HepG2 (cell line): ENCODE results near the gene DNAJC5. TPM values are rescaled to one million over a fixed set of nuclear protein-coding genes. Genes with fewer than 3 reads are reported as not detected.
A peak's percentile ranks its signal among the peaks of the same experiment; 100 is the strongest.

Experiments
- CENPT ChIP-seq: sonication (generic); formaldehyde crosslinking; IDR thresholded peaks from 2 replicates; pipeline ENCODE4 v1.8.0; 2022; ENCODE audit warnings: low read depth, mild to moderate bottlenecking, moderate library complexity, missing genetic modification reagents
- GMEB2 ChIP-seq: IDR thresholded peaks from 2 replicates; pipeline ENCODE4 v1.6.1; 2016; ENCODE audit warnings: missing biosample characterization, missing genetic modification reagents, low read depth
- JARID2 ChIP-seq: sonication (generic); formaldehyde crosslinking; IDR thresholded peaks from 2 replicates; pipeline ENCODE4 v1.8.1; 2023; ENCODE audit warnings: missing genetic modification reagents, inconsistent platforms; ENCODE audit not compliant: insufficient replicate concordance
- MED13 ChIP-seq: sonication (generic); formaldehyde crosslinking; IDR thresholded peaks from 2 replicates; pipeline ENCODE4 v1.5.0; 2020; ENCODE audit warnings: missing genetic modification reagents
- MLX ChIP-seq: IDR thresholded peaks from 2 replicates; pipeline ENCODE4 v1.6.1; 2016
- NFYB ChIP-seq: sonication (generic); formaldehyde crosslinking; IDR thresholded peaks from 2 replicates; pipeline ENCODE4 v1.4.0; 2020; ENCODE audit warnings: missing genetic modification reagents
- NR3C1 ChIP-seq: sonication (generic); formaldehyde crosslinking; IDR thresholded peaks from 2 replicates; pipeline ENCODE4 v1.4.0; 2020; ENCODE audit warnings: missing genetic modification reagents
- PHB2 ChIP-seq: fragments of 450-650 bp; IDR thresholded peaks from 2 replicates; pipeline ENCODE4 v1.6.1; 2018; ENCODE audit not compliant: partially characterized antibody
- RFX3 ChIP-seq: IDR thresholded peaks from 2 replicates; pipeline ENCODE4 v1.6.1; 2016; ENCODE audit warnings: missing biosample characterization, missing genetic modification reagents
- SMARCC2 ChIP-seq: fragments of 450-650 bp; IDR thresholded peaks from 2 replicates; pipeline ENCODE4 v1.6.1; 2017; ENCODE audit warnings: antibody characterized with exemption, mild to moderate bottlenecking
- TAF1 ChIP-seq: sonication (generic); formaldehyde crosslinking; IDR thresholded peaks from 2 replicates; pipeline ENCODE4 v1.4.0; 2020; ENCODE audit warnings: missing genetic modification reagents
- ZMYM3 ChIP-seq: sonication (generic); formaldehyde crosslinking; IDR thresholded peaks from 2 replicates; pipeline ENCODE4 v1.5.1; 2020; ENCODE audit warnings: mild to moderate bottlenecking, missing genetic modification reagents
- ZNF121 ChIP-seq: sonication (generic); formaldehyde crosslinking; IDR thresholded peaks from 2 replicates; pipeline ENCODE4 v1.5.0; 2020; ENCODE audit warnings: mild to moderate bottlenecking, missing genetic modification reagents
- ZNF142 ChIP-seq: sonication (generic); formaldehyde crosslinking; IDR thresholded peaks from 2 replicates; pipeline ENCODE4 v1.4.0; 2020; ENCODE audit warnings: missing genetic modification reagents
- ZNF256 ChIP-seq: sonication (generic); formaldehyde crosslinking; conservative IDR thresholded peaks from 2 replicates; pipeline ENCODE4 v1.4.0; 2020; ENCODE audit warnings: missing genetic modification reagents
- ZNF280B ChIP-seq: sonication (generic); formaldehyde crosslinking; IDR thresholded peaks from 2 replicates; pipeline ENCODE4 v1.5.0; 2020; ENCODE audit warnings: missing genetic modification reagents, mild to moderate bottlenecking, borderline replicate concordance
- ZNF513 ChIP-seq: sonication (generic); formaldehyde crosslinking; conservative IDR thresholded peaks from 2 replicates; pipeline ENCODE4 v1.5.0; 2020; ENCODE audit warnings: missing genetic modification reagents
- ZNF530 ChIP-seq: sonication (generic); formaldehyde crosslinking; IDR thresholded peaks from 2 replicates; pipeline ENCODE4 v1.5.0; 2020; ENCODE audit warnings: low read depth, mild to moderate bottlenecking, missing genetic modification reagents
- ZNF564 ChIP-seq: sonication (generic); formaldehyde crosslinking; IDR thresholded peaks from 2 replicates; pipeline ENCODE4 v1.8.1; 2023; ENCODE audit warnings: mild to moderate bottlenecking, missing genetic modification reagents
- polyA plus RNA-seq, 8 experiments: library from polyadenylated mRNA; depleted of rRNA in 3 of 8; stranded (reverse) in 7 of 8; unstranded in 1 of 8; fragments of >200 nt; fragmentation: Illumina TruSeq in 4 of 8; extraction: Trizol in 4 of 8; gene quantifications; 2 replicates each; pipeline versions ENCODE4 v1.2.1 to v1.2.3, GENCODE V29; 2011 to 2016; ENCODE audit warnings: low read depth in 4 of 8, missing spikeins in 1 of 8, mixed read lengths in 1 of 8; ENCODE audit not compliant: insufficient read depth in 1 of 8
- total RNA-seq, 5 experiments: library from RNA; depleted of rRNA; stranded (reverse); fragments of >200 nt; fragmentation: Illumina TruSeq; extraction: Trizol; gene quantifications; 2 replicates each; pipeline ENCODE4 v1.2.3, GENCODE V29; 2016; ENCODE audit warnings: low read depth in 1 of 5

Gene DNAJC5
- total and polyA plus RNA-seq, 2 of the 13 experiments (the other 11 are each of a cell fraction or from before 2014, with no cell fraction given), result 42.8 to 64.5 TPM

- TF ChIP-seq ZMYM3 (CRISPR knock-in tag), result peak; percentile 69
- TF ChIP-seq JARID2 (CRISPR knock-in tag), result peak; percentile 29
- no peak for TF ChIP-seq ZNF121
- TF ChIP-seq ZNF256 (CRISPR knock-in tag), result no peak
- TF ChIP-seq GMEB2 (CRISPR knock-in tag), result no peak
- TF ChIP-seq ZNF564 (CRISPR knock-in tag), result no peak
- no peak for TF ChIP-seq MED13
- no peak for TF ChIP-seq ZNF513 (CRISPR knock-in tag)
- TF ChIP-seq MLX (CRISPR knock-in tag), result no peak; the same call in 1 of the 2 replicates
- TF ChIP-seq ZNF530 (CRISPR knock-in tag), result no peak
- TF ChIP-seq ZNF142 (CRISPR knock-in tag), result no peak
- no peak for TF ChIP-seq CENPT (CRISPR knock-in tag)
- TF ChIP-seq ZNF280B (CRISPR knock-in tag), result peak; percentile 87
- TF ChIP-seq NR3C1 (CRISPR knock-in tag), result no peak
- TF ChIP-seq NFYB (CRISPR knock-in tag), result peak; percentile 14; the same call in 1 of the 2 replicates
- no peak; the same call in 1 of the 2 replicates for TF ChIP-seq RFX3 (CRISPR knock-in tag)
- peak; percentile 50 for TF ChIP-seq TAF1 (CRISPR knock-in tag)
- TF ChIP-seq PHB2, result no peak
- no peak for TF ChIP-seq SMARCC2
Measured at GRCh38 chr20:63969838-63970713, 75.2 kb downstream of the DNAJC5 start, which contains the start of gene ZNF512B (continued).
